Measurements from ENCODE around the gene ABCA6.

ABCA6 gene

GRCh38 chr17:69056179-69056823 lies 85.4 kb downstream of the ABCA6 start:
- Histone ChIP-seq H3K9ac (ENCODE audit: insufficient read length, low read depth) (no peak overlapping the region), H3K4me3 (ENCODE audit: insufficient read length, low read depth) (no peak overlapping the region)
- TF ChIP-seq SUZ12 (IDR thresholded peaks at IDR 0.05; ENCODE audit: extremely low read depth, insufficient read depth, insufficient read length): no peak
- no peak for TF ChIP-seq YY1 (IDR thresholded peaks at IDR 0.05; ENCODE audit: insufficient read depth, insufficient read length)
- no peak for TF ChIP-seq ZNF274 (IDR thresholded peaks at IDR 0.05; ENCODE audit: low read depth, low read length)

DNA sequence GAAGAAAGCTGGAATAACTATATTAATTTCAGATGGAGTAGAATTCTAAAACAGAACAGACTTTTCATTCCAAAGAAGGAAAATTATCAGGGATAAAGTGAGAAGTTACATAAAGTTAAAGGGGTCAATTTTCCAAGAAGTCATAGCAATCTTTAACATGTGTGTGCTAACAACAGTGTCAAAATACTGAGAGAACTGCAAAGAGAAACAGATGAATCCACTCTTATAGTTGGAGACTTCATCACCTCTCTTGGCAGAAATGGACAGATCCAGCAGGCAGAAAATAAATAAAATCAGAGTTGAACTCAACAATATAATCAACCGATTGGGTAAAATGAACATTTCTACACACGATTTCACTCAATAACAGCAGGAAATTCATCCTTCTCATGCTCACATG lies 86.4 kb downstream of the ABCA6 start:
- TF ChIP-seq ZNF274 (IDR thresholded peaks at IDR 0.05; ENCODE audit: low read depth, low read length): no peak
- TF ChIP-seq YY1 (IDR thresholded peaks at IDR 0.05; ENCODE audit: insufficient read depth, insufficient read length): no peak
- no peak for TF ChIP-seq SUZ12 (IDR thresholded peaks at IDR 0.05; ENCODE audit: extremely low read depth, insufficient read depth, insufficient read length)

More at GRCh38 chr17:69056179-69056823, 85.4 kb downstream of the ABCA6 start:
- no peak for DNase-seq (ENCODE audit: low read depth, low spot score)
- Histone ChIP-seq H3K4me1 (ENCODE audit: insufficient read depth, insufficient read length) (no peaks in the 10 kb centered on the region), H3K36me3 (ENCODE audit: insufficient read depth, insufficient read length, low read length) (no peaks in the 10 kb centered on the region), H3K9me3 (ENCODE audit: insufficient read depth, low read length) (no peaks in the 10 kb centered on the region), H3K27me3 (ENCODE audit: insufficient read depth, insufficient read length) (no peaks in the 10 kb centered on the region)

DNA sequence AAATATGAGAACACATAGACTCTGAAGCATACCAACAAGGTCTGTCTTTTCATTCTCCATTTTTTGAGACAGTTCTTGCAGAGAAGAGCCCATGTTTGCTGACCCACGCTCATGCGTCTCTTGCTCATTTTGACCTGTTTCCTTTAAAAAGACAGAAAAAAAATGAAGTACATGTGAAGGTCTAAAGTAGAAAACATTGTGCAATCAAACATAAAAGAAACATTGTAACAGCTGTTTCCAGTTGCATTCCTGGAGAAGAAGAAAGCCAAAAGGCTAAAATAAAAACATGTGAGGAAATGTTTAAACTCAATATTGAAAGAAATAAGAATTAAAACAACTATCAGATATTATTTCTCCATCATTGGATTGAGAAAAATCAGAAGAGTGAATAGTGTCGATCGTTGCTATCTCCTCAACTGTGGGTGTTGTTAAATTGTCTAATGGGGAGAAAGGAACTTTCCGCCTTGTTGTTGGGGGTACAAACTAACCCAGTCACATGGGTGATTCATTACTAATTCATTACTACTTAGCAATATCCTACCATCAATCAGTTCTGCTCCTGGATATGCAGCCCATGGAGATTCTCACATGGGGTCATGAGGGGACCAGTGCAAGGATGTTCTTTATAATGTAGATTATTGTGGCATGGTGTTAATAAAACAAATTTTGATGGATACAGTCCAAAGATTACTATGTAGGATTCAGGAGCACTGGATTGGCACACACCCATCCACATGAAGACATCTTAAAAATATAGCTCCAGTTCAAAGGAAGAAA lies 90.5 kb downstream of the ABCA6 start:
- Histone ChIP-seq H3K9ac (ENCODE audit: insufficient read length, low read depth) (no peak overlapping the region), H3K4me3 (ENCODE audit: insufficient read length, low read depth) (no peak overlapping the region), H3K36me3 (ENCODE audit: insufficient read depth, insufficient read length, low read length) (no peaks in the 10 kb centered on the region), H3K9me3 (ENCODE audit: insufficient read depth, low read length) (no peaks in the 10 kb centered on the region), H3K27me3 (ENCODE audit: insufficient read depth, insufficient read length) (no peaks in the 10 kb centered on the region), H3K4me1 (ENCODE audit: insufficient read depth, insufficient read length) (no peaks in the 10 kb centered on the region)
- DNase-seq (ENCODE audit: low read depth, low spot score): no peak
- no peak for TF ChIP-seq YY1 (IDR thresholded peaks at IDR 0.05; ENCODE audit: insufficient read depth, insufficient read length)

More for the DNA sequence above, 86.4 kb downstream of the ABCA6 start:
- H3K36me3 ChIP-seq (ENCODE audit: insufficient read depth, insufficient read length, low read length): no peaks in the 10 kb centered on the region
- no peak for DNase-seq (ENCODE audit: low read depth, low spot score)
- H3K9me3 ChIP-seq (ENCODE audit: insufficient read depth, low read length): no peaks in the 10 kb centered on the region
- no peak overlapping the region for H3K9ac ChIP-seq (ENCODE audit: insufficient read length, low read depth)
- H3K4me3 ChIP-seq (ENCODE audit: insufficient read length, low read depth): no peak overlapping the region
- no peaks in the 10 kb centered on the region for H3K27me3 ChIP-seq (ENCODE audit: insufficient read depth, insufficient read length)
- no peaks in the 10 kb centered on the region for H3K4me1 ChIP-seq (ENCODE audit: insufficient read depth, insufficient read length)

- no peak for TF ChIP-seq YY1 (IDR thresholded peaks at IDR 0.05; ENCODE audit: insufficient read depth, insufficient read length)
- TF ChIP-seq ZNF274 (IDR thresholded peaks at IDR 0.05; ENCODE audit: low read depth, low read length): no peak
- TF ChIP-seq SUZ12 (IDR thresholded peaks at IDR 0.05; ENCODE audit: extremely low read depth, insufficient read depth, insufficient read length): no peak
- H3K36me3 ChIP-seq (ENCODE audit: insufficient read depth, insufficient read length, low read length): no peaks in the 10 kb centered on the region
Observed at GRCh38 chr17:69048634-69049033, 93.1 kb downstream of the ABCA6 start.

DNA sequence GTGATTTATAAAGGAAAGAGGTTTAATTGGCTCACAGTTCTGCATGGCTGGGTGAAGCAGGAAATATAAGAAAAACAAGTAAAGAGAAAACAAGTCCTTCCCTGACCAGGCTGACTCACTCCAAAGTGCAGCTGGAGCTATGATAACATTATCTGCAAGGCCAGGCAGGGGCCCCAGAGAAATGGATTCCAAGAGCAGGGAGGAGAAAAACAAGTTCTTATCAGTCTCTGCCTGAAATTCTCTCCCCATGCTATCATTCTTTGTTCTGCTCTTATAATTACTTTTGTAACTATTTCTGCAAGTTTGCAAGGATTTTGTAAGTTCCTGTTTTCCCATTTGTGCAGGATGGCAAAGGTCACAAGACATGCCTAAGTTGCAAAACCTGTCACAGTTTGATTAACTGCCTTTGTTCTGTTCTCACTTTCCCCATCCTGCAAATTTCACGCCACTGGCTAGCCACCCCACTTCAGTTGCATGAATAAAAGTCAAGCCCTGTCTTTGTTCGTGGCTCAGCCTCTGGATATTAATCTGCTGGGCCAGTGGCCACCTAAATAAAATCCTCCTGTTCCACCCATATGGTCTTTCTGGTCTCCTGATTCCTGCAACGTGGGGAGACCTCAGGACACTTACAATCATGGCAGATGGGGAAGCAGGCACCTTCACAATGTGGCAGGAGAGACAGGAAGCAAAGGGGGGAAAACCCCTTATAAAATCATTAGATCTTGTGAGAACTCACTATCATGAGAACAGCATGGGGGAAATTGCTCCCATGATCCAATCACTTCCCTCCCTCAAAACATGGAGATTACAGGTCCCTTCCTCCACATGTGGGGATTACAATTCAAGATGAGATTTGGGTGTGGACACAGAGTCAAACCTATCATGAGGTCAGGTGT lies 94.1 kb downstream of the ABCA6 start:
- Histone ChIP-seq H3K4me1 (ENCODE audit: insufficient read depth, insufficient read length) (no peaks in the 10 kb centered on the region), H3K9me3 (ENCODE audit: insufficient read depth, low read length) (no peaks in the 10 kb centered on the region), H3K4me3 (ENCODE audit: insufficient read length, low read depth) (no peak overlapping the region), H3K27me3 (ENCODE audit: insufficient read depth, insufficient read length) (no peaks in the 10 kb centered on the region), H3K36me3 (ENCODE audit: insufficient read depth, insufficient read length, low read length) (no peaks in the 10 kb centered on the region), H3K9ac (ENCODE audit: insufficient read length, low read depth) (no peak overlapping the region)
- no peak for TF ChIP-seq SUZ12 (IDR thresholded peaks at IDR 0.05; ENCODE audit: extremely low read depth, insufficient read depth, insufficient read length)
- TF ChIP-seq ZNF274 (IDR thresholded peaks at IDR 0.05; ENCODE audit: low read depth, low read length): no peak
- no peak for TF ChIP-seq YY1 (IDR thresholded peaks at IDR 0.05; ENCODE audit: insufficient read depth, insufficient read length)
- no peak for DNase-seq (ENCODE audit: low read depth, low spot score)

More at GRCh38 chr17:69048634-69049033, 93.1 kb downstream of the ABCA6 start:
- H3K27me3 ChIP-seq (ENCODE audit: insufficient read depth, insufficient read length): no peaks in the 10 kb centered on the region
- no peak overlapping the region for H3K9ac ChIP-seq (ENCODE audit: insufficient read length, low read depth)
- H3K9me3 ChIP-seq (ENCODE audit: insufficient read depth, low read length): no peaks in the 10 kb centered on the region
- no peaks in the 10 kb centered on the region for H3K4me1 ChIP-seq (ENCODE audit: insufficient read depth, insufficient read length)
- DNase-seq (ENCODE audit: low read depth, low spot score): no peak
- H3K4me3 ChIP-seq (ENCODE audit: insufficient read length, low read depth): no peak overlapping the region

GRCh38 chr17:69046121-69046807 lies 95.4 kb downstream of the ABCA6 start:
- Histone ChIP-seq H3K4me3 (ENCODE audit: insufficient read length, low read depth) (no peak overlapping the region), H3K27me3 (ENCODE audit: insufficient read depth, insufficient read length) (no peaks in the 10 kb centered on the region), H3K9me3 (ENCODE audit: insufficient read depth, low read length) (no peaks in the 10 kb centered on the region), H3K36me3 (ENCODE audit: insufficient read depth, insufficient read length, low read length) (no peaks in the 10 kb centered on the region), H3K4me1 (ENCODE audit: insufficient read depth, insufficient read length) (no peaks in the 10 kb centered on the region), H3K9ac (ENCODE audit: insufficient read length, low read depth) (no peak overlapping the region)
- TF ChIP-seq YY1 (IDR thresholded peaks at IDR 0.05; ENCODE audit: insufficient read depth, insufficient read length): no peak
- TF ChIP-seq ZNF274 (IDR thresholded peaks at IDR 0.05; ENCODE audit: low read depth, low read length): no peak
- TF ChIP-seq SUZ12 (IDR thresholded peaks at IDR 0.05; ENCODE audit: extremely low read depth, insufficient read depth, insufficient read length): no peak
- DNase-seq (ENCODE audit: low read depth, low spot score): no peak
